ENCODE results near the gene SPEN.
"Not testable (repeated sequence)": the region's sequence is repeated elsewhere in the genome, so short reads cannot be mapped to it uniquely, and the experiment has no call there.

Gene SPEN

DNA sequence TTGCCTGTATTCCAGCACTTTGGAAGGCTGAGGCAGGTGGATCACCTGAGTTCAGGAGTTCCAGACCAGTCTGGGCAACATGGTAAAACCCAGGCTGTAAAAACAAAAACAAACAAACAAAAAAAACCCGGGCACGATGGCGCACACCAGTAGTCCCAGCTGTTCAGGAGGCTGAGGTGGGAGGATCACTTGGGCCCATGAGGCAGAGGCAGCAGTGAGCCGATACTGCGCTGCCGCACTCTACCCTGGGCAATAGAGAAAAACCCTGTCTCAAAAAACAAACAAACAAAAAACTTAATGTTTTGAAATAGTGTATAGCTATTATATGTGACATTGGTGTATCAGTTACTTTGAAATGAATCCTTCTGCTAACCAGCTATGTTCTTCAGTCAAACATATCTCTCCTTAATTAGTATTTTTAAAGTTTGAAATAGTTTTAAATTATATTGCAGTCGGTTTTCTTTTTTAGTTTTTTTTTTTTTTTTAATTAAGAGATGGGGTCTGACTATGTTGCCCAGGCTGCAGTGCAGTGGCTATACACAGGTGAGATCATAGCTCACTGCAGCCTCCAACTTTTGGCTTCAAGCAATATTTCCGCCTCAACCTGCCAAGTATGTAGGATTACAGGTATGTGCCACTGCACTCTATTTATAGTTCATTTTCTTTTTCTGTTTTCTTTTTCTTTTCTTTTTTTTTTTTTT is 11.3 kb downstream of the SPEN start:
- DNase-seq = no peak

DNA sequence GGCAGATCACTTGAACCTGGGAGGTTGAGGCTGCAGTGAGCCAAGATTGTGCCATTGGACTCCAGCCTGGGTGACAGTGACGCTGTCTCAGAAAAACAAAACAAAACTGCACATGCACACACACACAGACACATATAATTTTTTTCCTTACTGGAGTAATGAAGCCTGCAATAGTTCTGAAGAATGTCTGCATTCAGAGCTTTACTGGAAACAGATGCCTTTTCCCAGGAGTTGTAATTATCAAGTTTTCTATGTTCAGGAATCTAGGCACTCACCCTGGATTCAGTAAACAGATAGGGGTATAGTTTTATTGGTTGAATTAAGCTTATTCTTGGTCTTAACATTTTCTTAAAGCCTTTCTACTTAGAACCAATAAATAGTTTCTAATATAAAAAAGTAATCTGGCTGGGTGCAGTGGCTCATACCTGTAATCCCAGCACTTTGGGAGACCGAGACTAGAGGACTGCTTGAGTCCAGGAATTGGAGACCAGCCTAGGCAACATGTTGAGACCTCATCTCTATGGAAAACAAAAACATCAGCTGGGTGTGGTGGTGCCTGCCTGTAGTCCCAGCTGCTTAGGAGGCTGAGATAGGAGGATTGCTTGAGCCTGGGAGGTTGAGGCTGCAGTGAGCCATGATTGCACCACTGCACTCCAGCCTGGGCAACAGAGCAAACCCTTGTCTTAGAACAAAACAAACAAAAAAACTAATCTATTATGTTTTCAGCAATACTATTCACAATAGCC is 15.8 kb downstream of the SPEN start:
- no peak for DNase-seq

DNA sequence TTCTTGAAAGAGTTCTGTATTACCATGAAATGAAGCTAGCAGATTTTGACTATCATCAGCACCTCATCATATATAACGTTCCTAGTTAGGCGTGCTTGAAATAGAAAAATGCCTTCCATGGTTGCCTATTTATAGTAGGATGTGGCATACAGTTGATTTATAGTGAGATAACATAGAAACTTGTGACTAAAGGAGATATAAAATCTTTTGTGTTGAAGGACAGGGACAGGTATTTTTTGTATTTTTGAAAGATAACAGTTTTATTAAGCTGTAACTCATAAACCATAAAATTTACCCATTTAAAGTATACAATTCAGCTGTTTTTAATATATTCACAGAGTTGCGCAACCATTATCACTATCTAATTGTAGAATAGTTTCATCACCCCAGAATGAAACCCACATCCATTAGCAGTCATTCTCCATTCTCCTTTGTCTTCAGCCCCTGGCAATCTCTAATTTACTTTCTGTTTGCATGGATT is 19.3 kb downstream of the SPEN start:
- DNase-seq = no peak

DNA sequence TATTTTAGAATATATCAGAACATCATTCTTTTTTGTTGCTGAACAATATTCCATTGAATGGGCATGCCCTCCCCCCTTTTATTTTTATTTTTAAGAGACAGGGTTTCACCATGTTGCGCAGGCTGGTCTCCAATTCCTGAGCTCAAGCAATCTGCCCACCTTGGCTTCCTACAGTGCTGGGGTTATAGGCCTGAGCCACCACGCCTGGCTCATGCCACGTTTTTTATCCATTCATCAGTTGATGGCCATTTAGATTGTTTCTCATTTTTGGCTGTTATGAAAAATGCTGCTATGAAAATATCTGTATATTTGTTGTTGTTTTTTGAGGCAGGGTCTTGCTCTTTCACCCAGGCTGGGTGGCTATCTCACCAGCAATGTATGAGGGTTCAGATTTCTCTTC is 19.8 kb downstream of the SPEN start:
- DNase-seq = no peak

DNA sequence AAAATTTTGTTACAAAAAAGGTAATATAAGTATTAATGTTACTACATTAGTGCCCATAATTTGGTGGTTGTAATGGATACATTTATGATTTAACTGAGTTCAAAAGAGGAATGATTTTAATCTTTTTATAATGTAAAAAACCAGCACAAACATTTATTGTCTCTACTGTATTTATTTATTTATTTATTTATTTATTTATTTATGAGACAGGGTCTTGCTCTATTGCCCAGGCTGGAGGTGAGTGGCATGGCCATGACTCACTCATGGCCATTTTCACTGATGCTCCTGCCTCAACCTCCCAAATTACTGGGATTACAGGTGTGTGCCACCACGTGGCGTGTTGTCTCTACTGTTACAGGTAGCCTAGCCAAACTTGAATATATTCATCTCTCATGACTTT is 21.9 kb downstream of the SPEN start:
- no peak for DNase-seq

DNA sequence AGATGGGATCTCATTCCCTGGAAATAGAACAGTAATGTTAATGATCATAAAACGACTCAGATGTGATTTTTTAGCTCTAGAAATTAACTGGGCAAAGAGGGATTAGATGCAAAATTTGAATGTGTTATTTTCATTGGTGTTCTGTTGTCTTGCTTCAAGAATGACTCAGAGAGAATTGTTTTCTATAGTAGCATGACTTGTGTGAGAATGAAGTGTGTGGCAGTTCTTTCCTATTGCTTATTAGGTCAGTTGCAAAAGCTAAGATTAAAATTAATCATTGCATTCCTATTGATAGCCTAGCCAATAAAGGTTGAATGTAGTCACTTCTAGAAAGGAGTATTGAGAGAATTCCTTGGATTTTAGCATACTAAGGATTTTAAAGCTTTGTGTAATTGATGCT is 22.9 kb downstream of the SPEN start:
- DNase-seq = no peak

DNA sequence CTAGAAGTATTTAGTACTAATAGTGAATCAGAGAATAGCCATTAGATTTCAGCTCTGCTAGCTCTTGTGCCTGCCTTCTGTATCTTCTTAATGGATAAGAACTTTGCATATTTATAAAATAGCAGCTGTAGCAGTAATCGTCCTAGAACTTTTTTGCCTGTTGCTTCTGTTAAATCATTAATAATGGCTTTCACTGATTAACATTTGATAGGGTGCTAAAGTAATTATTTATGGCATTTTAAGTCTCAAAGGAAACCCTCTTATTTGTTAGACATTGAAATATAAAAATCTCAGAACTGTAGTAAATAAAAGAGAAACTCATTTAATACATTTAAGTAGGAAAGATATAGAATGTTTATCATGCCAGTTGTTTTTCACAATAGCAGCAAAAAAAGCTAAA is 27.0 kb downstream of the SPEN start:
- no peak for DNase-seq

DNA sequence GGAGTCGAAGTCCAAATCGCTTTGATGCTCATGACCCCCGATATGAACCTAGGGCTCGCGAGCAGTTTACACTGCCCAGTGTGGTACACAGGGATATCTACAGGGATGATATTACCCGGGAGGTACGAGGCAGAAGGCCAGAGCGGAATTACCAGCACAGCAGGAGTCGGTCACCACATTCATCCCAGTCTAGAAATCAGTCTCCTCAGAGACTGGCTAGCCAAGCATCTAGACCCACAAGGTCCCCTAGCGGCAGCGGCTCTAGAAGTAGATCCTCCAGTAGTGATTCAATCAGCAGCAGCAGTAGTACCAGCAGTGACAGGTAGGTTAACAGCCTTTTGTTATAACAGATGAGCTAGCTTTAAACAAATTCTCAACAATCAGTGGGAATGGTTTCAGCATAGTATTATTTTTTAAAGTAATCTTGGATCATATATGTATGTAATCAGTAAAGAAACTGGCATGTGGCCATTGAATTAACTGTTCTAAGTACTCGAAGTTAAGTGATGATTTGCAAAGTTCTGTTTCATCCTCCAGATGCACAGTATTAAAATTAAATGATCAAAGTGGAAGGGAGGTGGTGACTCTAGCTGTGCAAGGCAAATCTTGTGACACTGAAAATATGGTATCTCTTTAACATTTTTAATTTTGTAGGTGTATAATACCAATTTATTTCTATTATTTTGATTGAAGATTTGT is 29.0 kb downstream of the SPEN start:
- no peak for DNase-seq

DNA sequence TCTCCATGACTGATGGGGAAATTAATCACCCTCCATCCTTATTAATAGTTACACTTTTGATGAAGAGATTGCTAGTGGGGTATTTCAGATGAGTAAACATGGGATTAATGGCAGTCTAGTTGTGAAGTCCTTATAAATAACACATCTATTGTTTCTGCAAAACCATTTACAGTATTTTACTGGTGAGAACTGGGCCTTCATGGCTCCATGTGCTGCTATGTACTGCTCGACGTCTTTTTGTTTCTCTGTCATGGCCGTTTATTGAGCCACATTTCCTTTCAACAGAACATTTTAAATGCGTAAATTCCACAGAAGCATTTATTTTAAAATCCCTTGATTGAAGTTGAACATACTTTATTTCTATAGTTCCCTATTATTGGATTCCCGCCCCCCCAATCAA is 34.5 kb downstream of the SPEN start:
- DNase-seq = no peak

DNA sequence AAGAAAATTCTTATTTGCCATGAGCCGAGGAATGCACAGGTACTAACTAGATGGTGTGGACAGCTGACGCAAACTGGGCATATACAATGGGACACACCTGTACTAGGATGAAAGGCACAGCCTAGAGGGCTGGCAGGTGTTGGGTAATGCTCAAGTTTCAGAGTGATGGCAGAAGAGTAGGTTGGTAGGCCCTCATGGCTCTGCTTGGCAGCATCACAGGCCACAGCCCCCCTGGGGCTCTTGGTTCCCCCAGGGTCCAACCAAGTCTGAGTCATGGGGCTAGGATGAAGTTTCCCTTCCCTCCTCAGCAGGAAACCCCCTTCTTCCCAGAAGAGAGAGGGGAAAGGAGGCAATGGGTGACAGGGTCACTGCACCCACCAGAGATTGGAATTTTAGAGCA is 35.2 kb downstream of the SPEN start:
- DNase-seq = no peak

DNA sequence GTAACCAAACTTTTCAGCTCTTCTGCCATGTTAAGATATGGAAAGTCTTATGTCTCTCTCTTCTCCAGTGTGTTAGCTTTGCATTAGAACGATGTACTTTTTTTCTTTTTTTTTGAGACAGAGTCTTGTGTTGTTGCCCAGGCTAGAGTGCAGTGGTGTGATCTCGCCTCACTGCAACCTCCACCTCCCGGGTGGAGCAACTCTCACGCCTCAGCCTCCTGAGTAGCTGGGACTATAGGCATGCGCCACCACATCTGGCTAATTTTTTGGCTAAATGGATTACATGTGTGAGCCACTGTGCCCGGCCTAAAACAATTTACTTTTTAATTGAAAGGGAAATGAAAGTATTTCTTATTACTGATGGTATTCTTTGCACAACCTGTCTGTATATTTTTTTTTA is 35.8 kb downstream of the SPEN start:
- DNase-seq = no peak

DNA sequence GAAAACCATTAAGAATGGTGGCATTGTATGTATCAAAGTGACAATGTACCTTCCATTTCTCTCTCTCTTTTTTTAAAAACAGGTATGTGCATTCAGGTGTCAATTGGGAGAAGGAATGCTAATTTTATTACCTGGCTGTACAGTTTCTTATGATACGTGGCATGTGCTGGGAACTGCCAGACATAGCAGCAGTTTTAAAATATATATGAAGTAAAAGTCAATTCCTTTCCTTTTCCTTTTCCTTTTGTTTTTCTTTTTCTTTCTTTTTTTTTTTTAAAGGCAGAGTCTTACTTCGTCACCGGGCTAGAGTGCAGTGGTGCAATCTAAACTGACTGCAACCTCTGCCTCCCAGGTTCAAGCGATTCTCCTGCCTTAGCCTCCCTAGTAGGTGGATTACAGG is 37.0 kb downstream of the SPEN start:
- DNase-seq = no peak

DNA sequence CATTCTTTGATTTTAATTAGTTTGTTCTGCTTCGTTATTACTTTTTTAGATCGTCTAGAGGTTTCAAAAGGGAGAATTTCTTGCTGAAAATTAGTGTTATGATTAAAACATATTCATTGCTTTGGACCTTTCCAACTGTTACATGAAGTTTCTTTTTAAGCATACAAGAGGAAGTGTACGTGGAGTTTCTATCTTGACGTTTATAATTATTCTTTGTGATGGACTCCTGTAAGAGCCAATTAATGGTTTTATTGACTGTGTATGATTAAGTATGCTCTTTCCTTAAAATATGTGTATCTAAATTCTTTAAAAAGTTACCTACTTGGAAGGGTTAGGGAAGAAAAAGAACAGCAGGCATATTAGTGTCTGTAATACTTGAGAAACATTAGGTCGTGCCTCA is 37.8 kb downstream of the SPEN start:
- DNase-seq = no peak

DNA sequence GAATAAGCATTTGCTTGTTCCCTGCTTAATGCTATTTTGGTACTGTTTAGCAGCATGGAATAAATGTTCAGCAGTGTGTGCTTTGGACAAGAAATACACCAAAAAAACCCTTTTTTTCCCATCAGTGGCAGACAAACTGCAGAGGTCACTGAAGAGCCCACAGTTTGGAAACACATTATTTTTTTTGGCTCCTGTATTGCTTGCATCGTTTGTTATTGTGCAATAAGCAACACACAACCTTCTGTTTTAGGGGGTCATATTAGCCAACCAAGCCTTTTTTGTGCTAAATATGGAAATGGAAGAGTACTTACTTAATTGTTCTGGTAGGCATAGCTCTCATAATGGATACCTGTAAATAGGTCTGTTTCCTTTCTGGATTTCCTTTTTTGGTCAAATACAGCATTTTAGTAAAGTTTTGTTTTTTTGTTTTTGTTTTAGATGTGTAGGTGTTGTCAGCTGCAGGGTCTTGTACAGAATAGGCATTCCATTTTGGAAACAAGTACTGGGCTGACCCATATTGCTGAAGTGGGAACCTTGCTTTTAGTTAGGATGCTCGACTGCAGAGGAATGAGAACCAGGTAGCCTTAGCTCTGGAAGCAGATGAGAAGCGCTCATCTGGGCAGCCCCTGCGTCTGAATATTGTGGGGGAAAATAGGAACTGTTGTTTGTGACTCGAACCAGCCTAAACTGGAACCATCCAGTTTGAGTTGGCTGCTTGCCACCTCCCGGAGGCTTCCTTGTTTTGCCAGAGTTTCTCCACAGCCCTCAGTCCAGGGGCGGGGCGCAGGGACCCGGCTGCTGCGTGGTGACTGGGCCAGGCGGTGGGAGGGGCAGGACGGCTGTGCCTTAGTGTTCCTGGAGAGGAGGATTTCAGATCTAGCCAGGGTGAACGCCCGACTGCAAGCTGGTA is 38.4 kb downstream of the SPEN start:
- DNase-seq = peak; percentile 88

DNA sequence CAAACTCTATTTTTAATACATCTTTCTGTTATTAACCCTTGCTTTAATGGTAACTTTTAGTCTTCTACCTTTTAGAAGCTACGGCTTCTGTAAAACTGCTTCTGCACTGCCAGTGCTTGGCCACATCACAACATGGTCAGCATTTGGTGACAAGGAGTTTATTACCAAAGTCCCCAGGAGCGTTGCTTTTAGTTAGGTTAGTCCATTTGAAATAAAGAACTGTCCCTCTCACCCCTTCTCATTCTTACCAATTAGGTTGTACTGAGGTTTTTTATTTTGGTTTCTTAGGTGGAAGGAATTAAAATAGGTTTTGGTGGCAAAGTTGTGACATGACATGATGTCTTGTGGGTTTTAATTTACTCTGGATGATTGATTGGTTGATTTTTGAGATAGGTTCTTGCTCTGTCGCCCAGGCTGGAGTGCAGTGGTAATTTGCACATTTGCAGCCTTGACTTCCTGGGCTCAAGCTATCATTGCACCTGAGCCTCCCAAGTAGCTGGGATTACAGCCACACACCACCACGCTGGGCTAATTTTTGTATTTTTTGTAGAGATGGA is 39.2 kb downstream of the SPEN start:
- DNase-seq = no peak

DNA sequence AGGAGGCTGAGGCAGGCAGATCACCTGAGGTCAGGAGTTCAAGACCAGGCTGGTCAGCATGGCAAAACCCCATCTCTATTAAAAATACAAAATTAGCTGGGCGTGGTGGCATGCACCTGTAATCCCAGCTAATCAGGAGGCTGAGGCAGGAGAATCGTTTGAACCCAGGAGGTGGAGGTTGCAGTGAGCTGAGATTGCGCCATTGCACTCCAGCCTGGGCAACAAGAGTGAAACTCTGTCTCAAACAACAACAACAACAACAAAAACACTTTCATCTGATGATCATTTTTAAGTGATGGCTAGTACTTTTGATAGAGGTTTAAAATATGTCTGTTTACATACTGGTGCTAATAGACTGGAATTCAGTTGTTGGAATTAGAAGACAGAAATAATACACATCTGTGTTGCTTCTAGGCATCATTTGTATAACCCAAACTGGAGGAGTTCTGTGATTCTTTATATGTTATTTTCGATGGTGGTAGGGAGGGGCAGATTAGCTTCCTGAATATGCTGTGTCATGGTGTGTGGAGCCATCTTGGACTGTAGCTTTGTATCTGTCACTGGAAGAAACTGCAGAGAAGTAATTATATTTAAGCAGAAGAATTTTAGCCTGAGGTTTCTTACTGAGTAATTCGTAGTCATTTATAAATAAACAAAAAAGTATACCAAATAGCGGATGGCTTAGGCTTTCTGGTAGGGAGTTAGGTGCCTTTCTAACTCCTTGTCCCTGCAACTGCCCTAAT is 45.5 kb downstream of the SPEN start:
- DNase-seq = not testable (repeated sequence)

DNA sequence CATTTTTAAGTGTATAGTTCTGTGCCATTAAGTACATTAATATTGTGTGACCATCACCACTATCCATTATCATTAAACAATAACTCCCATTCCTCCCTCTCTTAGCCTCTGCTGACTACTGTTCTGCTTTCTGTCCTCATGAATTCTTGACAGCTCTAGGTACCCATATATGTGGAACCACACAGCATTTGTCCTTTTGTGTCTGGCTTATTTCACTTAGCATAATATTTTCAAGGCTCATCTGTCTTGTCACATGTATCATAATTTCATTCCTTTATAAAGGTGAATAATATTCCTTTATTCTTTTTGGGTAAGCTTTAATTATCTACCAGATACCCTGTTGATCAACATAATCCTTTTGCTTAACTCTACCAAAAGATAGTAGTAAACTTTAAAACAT is 47.7 kb downstream of the SPEN start:
- no peak for DNase-seq

DNA sequence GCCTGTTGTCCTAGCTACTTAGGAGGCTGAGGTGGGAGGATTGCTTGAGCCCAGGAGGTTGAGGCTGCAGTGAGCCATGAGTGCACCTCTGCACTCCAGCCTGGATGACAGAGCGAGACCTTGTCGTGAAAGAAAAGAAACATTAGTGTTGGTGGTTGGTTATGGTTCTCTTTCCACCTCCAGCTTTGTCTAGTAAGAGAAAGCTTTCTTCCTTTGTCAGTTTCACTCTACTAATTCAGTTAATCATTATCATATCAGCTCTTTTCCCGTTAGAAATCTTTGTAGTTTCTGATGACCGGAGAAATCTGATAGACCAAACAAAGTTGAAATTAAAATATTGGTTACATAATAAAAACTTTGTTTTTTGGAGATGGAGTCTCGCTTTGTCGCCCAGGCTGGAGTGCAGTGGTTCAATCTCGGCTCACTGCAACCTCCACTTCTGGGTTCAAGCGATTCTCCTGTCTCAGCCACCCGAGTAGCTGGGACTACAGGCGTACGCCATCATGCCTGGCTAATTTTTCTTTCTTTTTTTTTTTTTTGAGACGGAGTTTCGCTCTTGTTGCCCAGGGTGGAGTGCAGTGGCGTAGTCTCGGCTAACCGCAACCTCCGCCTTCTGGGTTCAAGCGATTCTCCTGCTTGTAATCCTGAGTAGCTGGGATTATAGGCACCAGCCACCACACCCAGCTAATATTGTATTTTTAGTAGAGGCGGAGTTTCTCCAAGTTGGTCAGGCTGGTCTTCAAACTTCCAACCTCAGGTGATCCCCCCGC is 49.5 kb downstream of the SPEN start:
- not testable (repeated sequence) for DNase-seq

DNA sequence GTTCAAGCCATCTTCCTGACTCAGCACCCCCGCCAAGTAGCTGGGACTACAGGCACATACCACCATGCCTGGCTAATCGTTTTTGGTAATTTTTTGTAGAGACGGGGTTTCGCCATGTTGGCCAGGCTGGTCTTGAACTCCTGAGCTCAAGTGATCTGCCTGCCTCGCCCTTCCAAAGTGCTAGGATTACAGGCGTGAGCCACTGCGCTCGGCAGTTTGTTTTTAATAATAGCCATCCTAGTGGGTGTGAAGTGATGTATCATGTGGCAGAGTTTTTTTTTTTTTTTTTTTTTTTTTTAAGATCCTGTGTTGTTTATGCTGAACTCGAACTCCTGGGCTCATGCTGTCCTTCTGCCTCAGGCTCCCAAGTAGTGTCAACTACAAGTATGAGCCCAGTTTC is 51.8 kb downstream of the SPEN start:
- DNase-seq = no peak

DNA sequence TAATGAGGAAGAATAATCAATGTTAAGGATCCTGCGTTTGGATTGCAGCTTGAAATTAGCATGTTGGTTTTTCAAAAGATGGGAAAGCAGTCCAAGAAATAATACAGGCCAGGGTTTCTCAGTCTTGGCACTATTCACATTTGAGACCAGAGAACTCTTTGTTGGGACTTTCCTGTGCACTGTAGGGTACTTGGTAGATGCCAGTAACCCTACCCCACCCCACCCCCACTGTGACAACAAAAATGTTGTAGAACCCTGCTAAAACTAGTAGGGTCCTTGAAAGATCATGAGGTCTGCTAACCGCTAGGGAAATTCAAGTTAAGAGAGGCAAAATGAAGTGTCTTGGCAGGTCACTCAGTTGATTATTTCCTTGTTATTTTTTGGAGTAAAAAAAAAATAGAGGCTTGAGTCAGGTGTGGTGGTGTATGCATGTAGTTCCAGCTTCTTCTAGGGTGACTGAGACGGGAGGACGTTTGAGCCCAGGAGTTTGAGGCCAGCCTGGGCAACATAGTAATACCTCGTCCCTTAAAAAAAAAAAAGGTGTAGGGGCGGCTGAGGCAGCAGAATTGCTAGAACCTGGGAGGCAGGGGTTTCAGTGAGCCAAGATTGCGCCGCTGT is 53.3 kb downstream of the SPEN start:
- no peak for DNase-seq

DNA sequence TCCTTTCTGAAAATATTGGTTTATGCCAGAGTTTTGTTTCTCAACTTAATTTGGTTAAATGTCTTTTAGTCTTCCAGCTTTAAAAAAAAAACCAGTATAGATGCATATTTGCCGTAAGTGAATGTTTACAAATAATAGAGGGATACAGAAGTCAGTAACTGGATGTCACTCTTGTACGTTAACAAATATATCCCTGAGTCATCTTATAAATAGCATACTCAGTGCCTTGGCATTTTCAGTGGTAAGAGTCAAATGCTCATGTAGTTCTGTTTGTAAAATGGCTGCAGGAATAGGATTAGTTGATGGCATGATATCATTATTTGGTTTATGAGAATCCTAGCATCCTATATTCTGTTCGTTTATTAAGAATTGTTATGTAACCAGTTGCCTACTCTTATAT is 55.4 kb downstream of the SPEN start:
- DNase-seq = no peak

Measured in COR-L47 (cell line).